Measurements from ENCODE around the gene TOP3A. TPM values are rescaled to one million over a fixed set of nuclear protein-coding genes. Genes with fewer than 3 reads are reported as not detected.

TOP3A gene
- total RNA-seq, 1 donor from 2014 or later: 52.8 TPM

DNA sequence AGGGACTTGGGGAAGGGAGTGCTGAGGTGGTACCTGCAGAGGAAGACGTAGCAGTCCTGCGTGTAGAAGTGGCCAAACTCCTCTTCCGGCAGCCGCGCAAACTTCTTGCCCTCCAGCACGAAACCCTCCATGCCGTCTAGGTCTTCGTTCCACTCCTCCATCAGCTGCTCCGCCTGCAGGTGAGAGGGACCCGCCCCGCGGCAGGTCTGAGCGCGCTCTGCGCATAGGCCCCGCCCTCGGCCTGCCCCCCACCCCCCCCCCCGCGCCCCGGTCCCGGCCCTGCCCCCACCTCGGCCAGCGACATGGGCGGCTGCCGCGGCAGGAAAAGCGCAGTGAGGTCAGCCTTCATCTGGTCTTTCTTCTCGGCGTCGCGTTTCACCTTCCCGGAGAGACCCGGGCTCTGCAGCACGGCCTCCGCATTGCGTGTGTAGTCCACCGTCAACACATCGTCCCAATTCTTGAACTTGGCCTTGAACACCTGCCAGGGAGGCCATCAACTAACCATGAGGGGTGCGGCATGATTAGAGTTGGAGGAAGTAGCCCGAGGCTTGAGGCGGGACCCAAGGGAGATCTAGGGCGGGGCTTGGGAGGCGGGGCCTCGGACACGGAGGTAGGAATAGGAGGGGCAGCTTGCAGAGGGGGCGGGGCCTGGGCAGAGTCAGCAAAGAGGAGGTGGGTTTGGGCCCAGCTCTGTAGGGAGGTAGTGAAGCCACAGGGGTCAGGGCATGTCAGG lies 67.7 kb downstream of the TOP3A start:
- Histone ChIP-seq H3K36me3 (peaks cover 82 to 86% of the 10 kb centered on the region in 2 donors), H3K4me3 (no peak overlapping the region), H3K27ac (no peak overlapping the region), H3K4me1 (peaks cover 0 to 2% of the 10 kb centered on the region in 2 donors), H3K27me3 (no peaks in the 10 kb centered on the region), H3K9me3 (no peaks in the 10 kb centered on the region)
- intact Hi-C loops (cut with DNase I): no loop called here
- no peak for DNase-seq (ENCODE audit: low spot score in 2 of 2)
- TF ChIP-seq, protein P1, sequence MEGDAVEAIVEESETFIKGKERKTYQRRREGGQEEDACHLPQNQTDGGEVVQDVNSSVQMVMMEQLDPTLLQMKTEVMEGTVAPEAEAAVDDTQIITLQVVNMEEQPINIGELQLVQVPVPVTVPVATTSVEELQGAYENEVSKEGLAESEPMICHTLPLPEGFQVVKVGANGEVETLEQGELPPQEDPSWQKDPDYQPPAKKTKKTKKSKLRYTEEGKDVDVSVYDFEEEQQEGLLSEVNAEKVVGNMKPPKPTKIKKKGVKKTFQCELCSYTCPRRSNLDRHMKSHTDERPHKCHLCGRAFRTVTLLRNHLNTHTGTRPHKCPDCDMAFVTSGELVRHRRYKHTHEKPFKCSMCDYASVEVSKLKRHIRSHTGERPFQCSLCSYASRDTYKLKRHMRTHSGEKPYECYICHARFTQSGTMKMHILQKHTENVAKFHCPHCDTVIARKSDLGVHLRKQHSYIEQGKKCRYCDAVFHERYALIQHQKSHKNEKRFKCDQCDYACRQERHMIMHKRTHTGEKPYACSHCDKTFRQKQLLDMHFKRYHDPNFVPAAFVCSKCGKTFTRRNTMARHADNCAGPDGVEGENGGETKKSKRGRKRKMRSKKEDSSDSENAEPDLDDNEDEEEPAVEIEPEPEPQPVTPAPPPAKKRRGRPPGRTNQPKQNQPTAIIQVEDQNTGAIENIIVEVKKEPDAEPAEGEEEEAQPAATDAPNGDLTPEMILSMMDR (IDR thresholded peaks at IDR 0.05): no peak

DNA sequence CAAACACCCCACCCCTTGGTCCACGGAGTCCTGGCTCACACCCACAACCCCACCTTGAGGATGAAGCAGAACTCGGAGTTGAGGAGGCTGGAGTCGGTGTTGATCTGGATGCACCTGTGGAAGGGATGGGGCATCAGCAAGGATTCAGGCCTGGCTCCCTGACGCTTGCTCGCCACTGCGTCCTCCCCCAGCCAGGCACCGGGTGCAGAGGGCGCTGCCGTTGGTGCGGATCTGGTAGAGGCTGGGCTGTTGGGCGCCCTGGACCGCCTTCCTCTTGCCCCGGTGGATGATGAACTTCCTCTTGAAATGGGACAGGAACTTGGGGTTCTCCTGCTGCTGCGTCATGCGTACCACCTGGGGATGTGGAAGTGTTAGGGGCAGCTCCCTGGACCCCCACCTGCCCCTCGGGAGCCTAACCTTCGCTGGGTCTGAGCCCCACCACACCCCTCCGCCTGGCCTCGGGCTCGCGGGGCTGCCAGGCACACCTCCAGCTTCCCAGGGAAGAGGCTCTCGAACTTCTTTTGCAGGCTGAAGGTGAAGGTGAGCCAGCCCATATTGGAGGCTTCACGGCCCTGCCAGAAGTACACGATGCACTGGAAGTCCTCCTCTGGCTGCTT lies 68.6 kb downstream of the TOP3A start:
- no peak overlapping the region for H3K27ac ChIP-seq
- TF ChIP-seq, protein P1 (IDR thresholded peaks at IDR 0.05): no peak
- peaks cover 74 to 79% of the 10 kb centered on the region in 2 donors for H3K36me3 ChIP-seq
- intact Hi-C loops (cut with DNase I): no loop called here
- no peak for DNase-seq (ENCODE audit: low spot score in 2 of 2)
- H3K4me3 ChIP-seq: no peak overlapping the region
- no peaks in the 10 kb centered on the region for H3K9me3 ChIP-seq
- peaks cover 0 to 2% of the 10 kb centered on the region in 2 donors for H3K4me1 ChIP-seq
- no peaks in the 10 kb centered on the region for H3K27me3 ChIP-seq

DNA sequence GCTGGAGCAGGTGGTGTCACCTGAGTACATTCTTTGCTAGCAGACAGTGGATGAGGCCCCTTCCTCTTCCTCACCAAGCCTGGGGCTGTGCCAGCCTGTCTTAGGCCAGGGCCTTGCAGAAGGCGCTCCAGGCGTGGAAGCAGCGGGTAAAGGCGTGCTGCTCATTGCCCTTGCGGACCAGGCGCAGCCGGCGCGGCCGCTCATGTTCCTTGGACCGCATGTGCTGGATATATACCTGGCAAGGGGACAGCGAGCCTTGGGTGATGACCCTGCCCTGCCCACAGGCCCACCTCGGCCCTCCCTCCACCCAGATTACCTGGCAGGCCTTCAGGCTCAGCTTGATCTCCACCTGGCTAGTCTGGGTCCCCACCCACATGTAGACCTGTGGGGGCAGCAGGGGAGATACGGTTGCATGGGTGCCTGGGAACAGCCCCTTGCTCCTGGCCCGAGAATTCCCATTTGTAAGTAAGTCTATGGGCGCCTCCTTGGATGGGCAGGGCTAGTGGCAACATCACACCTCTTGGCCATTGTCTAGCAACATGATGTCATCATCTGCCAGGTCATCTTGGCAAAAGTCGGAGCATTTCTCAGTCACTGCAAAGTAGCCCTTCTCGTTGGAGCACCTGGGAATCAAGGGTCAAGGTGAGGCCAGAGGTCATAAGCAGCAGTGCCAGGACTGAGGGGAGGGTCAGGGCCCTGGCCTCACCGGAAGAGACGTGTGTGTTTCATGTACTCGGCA lies 69.6 kb downstream of the TOP3A start:
- Histone ChIP-seq H3K9me3 (no peaks in the 10 kb centered on the region), H3K27me3 (no peaks in the 10 kb centered on the region), H3K27ac (no peak overlapping the region), H3K4me3 (no peak overlapping the region), H3K36me3 (peaks cover 64 to 78% of the 10 kb centered on the region in 2 donors), H3K4me1 (peaks cover 0 to 2% of the 10 kb centered on the region in 2 donors)
- no peak for DNase-seq (ENCODE audit: low spot score in 2 of 2)
- intact Hi-C loops (cut with DNase I): no loop called here
- TF ChIP-seq, protein P1 (IDR thresholded peaks at IDR 0.05): no peak

DNA sequence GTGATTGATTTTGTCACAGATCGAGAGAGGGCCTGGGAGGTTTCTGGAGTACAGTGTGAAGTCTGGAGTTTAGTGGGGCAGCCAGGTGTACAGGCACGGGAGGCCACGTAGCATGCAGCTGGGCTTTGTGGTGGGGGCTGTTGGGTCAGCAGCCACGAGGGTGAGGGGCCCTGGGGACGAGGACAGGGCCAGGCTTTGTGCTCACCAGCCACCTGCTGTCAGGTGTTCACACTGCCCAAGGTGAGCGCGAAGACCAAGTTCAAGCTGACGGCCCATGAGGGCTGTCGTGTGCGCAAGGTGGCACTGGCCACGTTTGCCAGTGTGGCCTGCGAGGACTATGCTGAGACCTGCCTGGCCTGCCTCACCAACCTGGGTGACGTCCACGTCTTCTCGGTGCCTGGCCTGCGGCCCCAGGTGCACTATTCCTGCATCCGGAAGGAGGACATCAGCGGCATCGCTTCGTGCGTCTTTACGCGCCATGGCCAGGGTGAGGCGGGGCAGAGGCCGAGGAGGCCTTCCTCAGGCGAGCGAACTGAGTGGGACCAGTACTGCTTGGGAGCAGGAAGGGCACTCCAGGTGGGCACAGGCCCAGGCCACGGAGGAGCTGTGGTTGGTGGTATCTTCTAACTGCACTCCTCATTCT lies 73.4 kb downstream of the TOP3A start:
- TF ChIP-seq, protein P1 (IDR thresholded peaks at IDR 0.05): no peak
- H3K27me3 ChIP-seq: no peaks in the 10 kb centered on the region
- H3K9me3 ChIP-seq: no peaks in the 10 kb centered on the region
- no peak overlapping the region for H3K27ac ChIP-seq
- DNase-seq (ENCODE audit: low spot score in 2 of 2): no peak
- no peaks in the 10 kb centered on the region for H3K4me1 ChIP-seq
- intact Hi-C loops (cut with DNase I): no loop called here
- no peak overlapping the region for H3K4me3 ChIP-seq
- H3K36me3 ChIP-seq: peaks cover 33 to 66% of the 10 kb centered on the region in 2 donors

DNA sequence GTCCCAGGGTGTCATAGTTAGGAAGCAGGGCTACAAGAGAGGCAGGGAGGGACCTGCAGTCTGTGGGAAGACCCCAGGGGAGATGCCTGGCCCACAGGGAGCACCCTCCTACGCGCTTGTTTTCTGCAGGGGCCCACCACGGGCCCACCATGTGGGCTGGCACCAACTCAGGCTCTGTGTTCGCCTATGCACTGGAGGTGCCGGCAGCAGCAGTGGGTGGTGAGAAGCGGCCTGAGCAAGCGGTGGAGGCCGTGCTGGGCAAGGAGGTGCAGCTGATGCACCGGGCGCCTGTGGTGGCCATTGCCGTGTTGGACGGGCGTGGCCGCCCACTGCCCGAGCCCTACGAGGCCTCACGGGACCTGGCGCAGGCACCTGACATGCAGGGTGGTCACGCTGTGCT lies 74.3 kb downstream of the TOP3A start:
- intact Hi-C loops (cut with DNase I): no loop called here

More for the DNA sequence above, 74.3 kb downstream of the TOP3A start:
- H3K27ac ChIP-seq: no peak overlapping the region
- peaks cover 24 to 63% of the 10 kb centered on the region in 2 donors for H3K36me3 ChIP-seq
- TF ChIP-seq, protein P1 (IDR thresholded peaks at IDR 0.05): no peak
- H3K9me3 ChIP-seq: no peaks in the 10 kb centered on the region
- no peaks in the 10 kb centered on the region for H3K27me3 ChIP-seq
- H3K4me3 ChIP-seq: no peak overlapping the region
- H3K4me1 ChIP-seq: no peaks in the 10 kb centered on the region
- no peak for DNase-seq (ENCODE audit: low spot score in 2 of 2)
